T-cell (primary cell): ENCODE measurements around the gene PAFAH1B2. TPM values are rescaled to one million over a fixed set of nuclear protein-coding genes. Genes with fewer than 3 reads are reported as not detected.

Experiments
- ATAC-seq, 4 experiments: fragments of 200-7000 bp in 3 of 4; fragments of 150-1000 bp in 1 of 4; cut with Tn5 transposase; replicated peaks in 1 of 4; 1 replicate in 3 of 4; 2 replicates in 1 of 4; pipeline ENCODE4 v1.10.0; 2021; ENCODE audit warnings: moderate library complexity in 3 of 4, mild to moderate bottlenecking in 2 of 4, moderate number of reproducible peaks in 1 of 4
- CTCF ChIA-PET, 2 donors: fragments of 300-600 bp; sonication (Branson Sonifier 250); formaldehyde crosslinking; loops; one replicate each; lab custom pipeline; 2022; ENCODE audit warnings: antibody characterized with exemption in 2 of 2; lab: Charles Lee
- POLR2A ChIA-PET, 2 donors: fragments of 300-600 bp; sonication (Branson Sonifier 250); formaldehyde crosslinking; loops; one replicate each; lab custom pipeline; 2022; ENCODE audit warnings: antibody characterized with exemption in 2 of 2; lab: Charles Lee
- DNase-seq, 35 experiments: peaks; one replicate each; pipeline versions ENCODE4 v3.0.0 to v3.0.0-alpha.2; 2013 to 2023
- H3K27ac ChIP-seq: one replicate; pipeline ENCODE4 v1.5.1; 2013; ENCODE audit warnings: low read length
- H3K27me3 ChIP-seq, 2 experiments: replicated peaks in 1 of 2; 1 replicate in 1 of 2; 2 replicates in 1 of 2; pipeline versions ENCODE4 v1.6.1 to v1.7.0; 2013; ENCODE audit warnings: low read length in 1 of 2, mixed read lengths in 1 of 2; ENCODE audit not compliant: control insufficient read depth in 2 of 2, insufficient read depth in 2 of 2; ENCODE audit errors: extremely low read depth in 1 of 2
- H3K36me3 ChIP-seq, 2 donors: 1 replicate in 1 of 2; 2 replicates in 1 of 2; pipeline versions ENCODE4 v1.6.1 to v1.7.0; 2013; ENCODE audit warnings: low read length in 1 of 2; ENCODE audit not compliant: control insufficient read depth in 2 of 2, insufficient read depth in 1 of 2; ENCODE audit errors: extremely low read depth in 1 of 2
- H3K4me1 ChIP-seq, 2 experiments: 1 replicate in 1 of 2; 2 replicates in 1 of 2; pipeline versions ENCODE4 v1.6.1 to v1.7.0; 2013; ENCODE audit warnings: low read length in 2 of 2, mixed read lengths in 1 of 2; ENCODE audit not compliant: insufficient read depth in 2 of 2, control insufficient read depth in 1 of 2; ENCODE audit errors: extremely low read depth in 1 of 2
- H3K4me3 ChIP-seq, 2 donors: 1 replicate in 1 of 2; 2 replicates in 1 of 2; pipeline versions ENCODE4 v1.5.1 to v1.7.0; 2013; ENCODE audit warnings: mild to moderate bottlenecking in 2 of 2, low read length in 1 of 2, moderate library complexity in 1 of 2; ENCODE audit not compliant: control insufficient read depth in 1 of 2; ENCODE audit errors: extremely low read depth in 1 of 2
- H3K9me3 ChIP-seq: 2 replicates; pipeline ENCODE4 v1.7.0; 2013
- H3K27ac Mint-ChIP-seq, 2 donors: one replicate each; pipeline ENCODE4 v1.8.0; 2020 to 2021; ENCODE audit warnings: mild to moderate bottlenecking in 2 of 2, mixed read lengths in 2 of 2
- H3K27me3 Mint-ChIP-seq, 2 donors: one replicate each; pipeline ENCODE4 v1.8.0; 2021 to 2022; ENCODE audit warnings: mixed read lengths in 2 of 2
- H3K36me3 Mint-ChIP-seq: one replicate; pipeline ENCODE4 v1.8.0; 2021; ENCODE audit warnings: mixed read lengths
- H3K4me1 Mint-ChIP-seq, 3 donors: one replicate each; pipeline ENCODE4 v1.8.0; 2020 to 2022; ENCODE audit warnings: mixed read lengths in 3 of 3, mild to moderate bottlenecking in 1 of 3
- H3K4me3 Mint-ChIP-seq, 3 donors: one replicate each; pipeline ENCODE4 v1.8.0; 2020 to 2022; ENCODE audit warnings: mild to moderate bottlenecking in 3 of 3, mixed read lengths in 3 of 3, moderate library complexity in 3 of 3
- H3K9me3 Mint-ChIP-seq, 3 donors: one replicate each; pipeline ENCODE4 v1.8.0; 2020 to 2022; ENCODE audit warnings: mixed read lengths in 3 of 3
- WGBS: methylation state at CpG from one replicate; pipeline ENCODE4 v1.1.5; 2013; ENCODE audit warnings: missing lambda C conversion rate; ENCODE audit not compliant: insufficient coverage; 5-methylcytosine and 5-hydroxymethylcytosine counted together
- total RNA-seq, 35 experiments: library from RNA in 6 of 35; stranded (reverse) in 6 of 35; fragments of 120-200 nt in 1 of 35; gene quantifications; one replicate each; pipeline versions ENCODE4 v1.2.1 to v1.2.4 and lab custom pipeline; 2013 to 2026

The PAFAH1B2 gene
- total RNA-seq, 5 donors from 2014 or later (not counting 1 experiment from before 2014, with no cell fraction given) = 44.1 to 55.9 (median 55.6) TPM

GRCh38 chr11:117197516-117198456, 53.7 kb downstream of the PAFAH1B2 start:
- Mint-ChIP-seq H3K27me3 (no peaks in the 10 kb centered on the region), H3K36me3 (peaks cover 15% of the 10 kb centered on the region), H3K4me3 (no peak overlapping the region), H3K27ac (no peak overlapping the region), H3K9me3 (no peaks in the 10 kb centered on the region), H3K4me1 (peaks cover 0 to 6% (median 6%) of the 10 kb centered on the region in 3 donors)
- no peak overlapping the region for H3K27ac ChIP-seq
- H3K9me3 ChIP-seq = no peaks in the 10 kb centered on the region
- peaks cover 4 to 9% of the 10 kb centered on the region in 2 donors for H3K36me3 ChIP-seq
- H3K4me1 ChIP-seq = no peaks in the 10 kb centered on the region
- POLR2A ChIA-PET = no interaction called here
- WGBS = 91% methylated on average over 5 of the region's 17 CpGs
- no peaks in the 10 kb centered on the region for H3K27me3 ChIP-seq
- ATAC-seq (no peak), DNase-seq (no peak)
- CTCF ChIA-PET = interaction anchor here in 1 of 2 donors (0.5 kb wide), 1 partner anchor 1362 kb away, joined by 3 read pairs; no protein-coding TSS in a partner anchor
- no peak overlapping the region for H3K4me3 ChIP-seq

DNA sequence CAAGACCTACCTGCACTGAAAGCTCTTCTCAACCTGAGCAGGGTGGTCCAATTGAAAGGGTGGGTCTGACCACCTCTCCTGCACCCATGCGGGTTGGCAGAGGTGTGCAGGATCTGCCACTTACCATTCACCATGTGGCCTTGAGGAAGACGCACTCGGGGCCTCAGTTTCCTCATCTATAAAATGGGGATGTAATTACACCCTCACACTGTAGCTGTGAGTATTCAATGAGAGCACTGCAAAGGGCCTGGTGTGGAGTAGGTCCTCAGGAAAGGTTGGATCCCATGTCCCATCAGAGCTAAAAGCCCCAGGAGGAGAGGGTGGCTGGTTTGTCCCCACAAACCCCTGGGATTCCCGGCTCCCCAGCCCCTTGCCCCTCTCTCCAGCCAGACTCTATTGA, 54.5 kb downstream of the PAFAH1B2 start:
- Histone ChIP-seq H3K4me3 (no peak overlapping the region), H3K36me3 (peaks cover 10 to 17% of the 10 kb centered on the region in 2 donors), H3K4me1 (no peaks in the 10 kb centered on the region), H3K27me3 (no peaks in the 10 kb centered on the region), H3K27ac (no peak overlapping the region), H3K9me3 (no peaks in the 10 kb centered on the region)
- Mint-ChIP-seq H3K36me3 (peaks cover 11% of the 10 kb centered on the region), H3K27me3 (no peaks in the 10 kb centered on the region), H3K27ac (no peak overlapping the region), H3K4me1 (peaks cover 0 to 6% (median 2%) of the 10 kb centered on the region in 3 donors), H3K9me3 (no peaks in the 10 kb centered on the region), H3K4me3 (no peak overlapping the region)
- 100% methylated on average over 1 of the region's 4 CpGs for WGBS
- CTCF ChIA-PET = no interaction called here
- POLR2A ChIA-PET = no interaction called here
- DNase-seq = no peak
- ATAC-seq = no peak

DNA sequence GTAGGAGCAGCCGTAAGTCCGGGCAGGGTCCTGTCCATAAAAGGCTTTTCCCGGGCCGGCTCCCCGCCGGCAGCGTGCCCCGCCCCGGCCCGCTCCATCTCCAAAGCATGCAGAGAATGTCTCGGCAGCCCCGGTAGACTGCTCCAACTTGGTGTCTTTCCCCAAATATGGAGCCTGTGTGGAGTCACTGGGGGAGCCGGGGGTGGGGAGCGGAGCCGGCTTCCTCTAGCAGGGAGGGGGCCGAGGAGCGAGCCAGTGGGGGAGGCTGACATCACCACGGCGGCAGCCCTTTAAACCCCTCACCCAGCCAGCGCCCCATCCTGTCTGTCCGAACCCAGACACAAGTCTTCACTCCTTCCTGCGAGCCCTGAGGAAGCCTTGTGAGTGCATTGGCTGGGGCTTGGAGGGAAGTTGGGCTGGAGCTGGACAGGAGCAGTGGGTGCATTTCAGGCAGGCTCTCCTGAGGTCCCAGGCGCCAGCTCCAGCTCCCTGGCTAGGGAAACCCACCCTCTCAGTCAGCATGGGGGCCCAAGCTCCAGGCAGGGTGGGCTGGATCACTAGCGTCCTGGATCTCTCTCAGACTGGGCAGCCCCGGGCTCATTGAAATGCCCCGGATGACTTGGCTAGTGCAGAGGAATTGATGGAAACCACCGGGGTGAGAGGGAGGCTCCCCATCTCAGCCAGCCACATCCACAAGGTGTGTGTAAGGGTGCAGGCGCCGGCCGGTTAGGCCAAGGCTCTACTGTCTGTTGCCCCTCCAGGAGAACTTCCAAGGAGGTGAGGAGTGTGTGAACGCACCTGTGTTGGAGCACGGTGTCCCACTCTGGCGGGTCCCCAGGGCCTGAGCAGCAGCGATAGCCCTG, 55.2 kb downstream of the PAFAH1B2 start, which contains the start of gene TAGLN:
TAGLN (plus strand) TSS at position 318 of the 863 bp plus-strand sequence. CDS start 3,644 bp downstream, outside the sequence.
- no peak within 1 kb of the TSS for H3K4me3 Mint-ChIP-seq
- Histone ChIP-seq H3K9me3 (no peaks in the 10 kb centered on the region), H3K27ac (no peak within 1 kb of the TSS), H3K36me3 (peaks cover 10 to 24% of the 10 kb centered on the region in 2 donors), H3K4me1 (no peaks in the 10 kb centered on the region), H3K4me3 (no peak within 1 kb of the TSS), H3K27me3 (no peaks in the 10 kb centered on the region)
- CTCF ChIA-PET = interaction anchor here in 1 of 2 donors (0.5 kb wide), 1 partner anchor 999 kb away, joined by 4 read pairs; no protein-coding TSS in a partner anchor
- WGBS = 79% methylated on average over 17 of the region's 34 CpGs
- no peaks in the 10 kb centered on the region for H3K9me3 Mint-ChIP-seq
- DNase-seq (no peak), ATAC-seq (no peak)
- no peak within 1 kb of the TSS for H3K27ac Mint-ChIP-seq
- POLR2A ChIA-PET = no interaction called here
- H3K36me3 Mint-ChIP-seq = peaks cover 11% of the 10 kb centered on the region
- H3K4me1 Mint-ChIP-seq = peaks cover 0 to 6% (median 2%) of the 10 kb centered on the region in 3 donors
- H3K27me3 Mint-ChIP-seq = no peaks in the 10 kb centered on the region

- Mint-ChIP-seq H3K27me3 (no peaks in the 10 kb centered on the region), H3K27ac (peak overlapping the region in 1 of 2 donors; percentile 55), H3K4me1 (peaks cover 0 to 9% (median under 1%) of the 10 kb centered on the region in 3 donors), H3K4me3 (no peak overlapping the region), H3K36me3 (peaks cover 14% of the 10 kb centered on the region), H3K9me3 (no peaks in the 10 kb centered on the region)
- Histone ChIP-seq H3K27me3 (no peaks in the 10 kb centered on the region), H3K36me3 (peaks cover 10 to 32% of the 10 kb centered on the region in 2 donors), H3K27ac (no peak overlapping the region), H3K9me3 (no peaks in the 10 kb centered on the region), H3K4me1 (no peaks in the 10 kb centered on the region), H3K4me3 (no peak overlapping the region)
- ATAC-seq (no peak), DNase-seq (no peak)
- ChIA-PET CTCF (interaction anchor here (0.5 to 0.6 kb wide), 2 partner anchors 43 to 999 kb away, joined by 4 to 5 read pairs; no protein-coding TSS in a partner anchor), POLR2A (interaction anchor here in 1 of 2 donors (0.6 kb wide), 1 partner anchor 20 kb away, joined by 3 read pairs; no protein-coding TSS in a partner anchor)
- WGBS = 83% methylated on average over 1 of the region's 13 CpGs
Measured at GRCh38 chr11:117199916-117200812, 56.1 kb downstream of the PAFAH1B2 start.

- H3K36me3 Mint-ChIP-seq = peaks cover 16% of the 10 kb centered on the region
- peak overlapping the region in 1 of 2 donors; percentile 55 for H3K27ac Mint-ChIP-seq
- CTCF ChIA-PET = interaction anchor here in 1 of 2 donors (0.6 kb wide), 1 partner anchor 44 kb away, joined by 5 read pairs; no protein-coding TSS in a partner anchor
- Histone ChIP-seq H3K4me1 (no peaks in the 10 kb centered on the region), H3K27me3 (no peaks in the 10 kb centered on the region), H3K4me3 (no peak overlapping the region), H3K27ac (no peak overlapping the region), H3K36me3 (peaks cover 6 to 36% of the 10 kb centered on the region in 2 donors), H3K9me3 (no peaks in the 10 kb centered on the region)
- 100% methylated on average over 7 of the region's 12 CpGs for WGBS
- no peaks in the 10 kb centered on the region for H3K9me3 Mint-ChIP-seq
- ATAC-seq (no peak), DNase-seq (no peak)
- H3K27me3 Mint-ChIP-seq = no peaks in the 10 kb centered on the region
- H3K4me3 Mint-ChIP-seq = no peak overlapping the region
- POLR2A ChIA-PET = interaction anchor here in 1 of 2 donors (0.6 kb wide), 1 partner anchor 21 kb away, joined by 3 read pairs; no protein-coding TSS in a partner anchor
- peaks cover 0 to 11% (median 0%) of the 10 kb centered on the region in 3 donors for H3K4me1 Mint-ChIP-seq
Measured at GRCh38 chr11:117200813-117201657, 56.9 kb downstream of the PAFAH1B2 start.
